ENCODE data around the gene SMIM9. TPM values are rescaled to one million over a fixed set of nuclear protein-coding genes. Genes with fewer than 3 reads are reported as not detected.

Gene SMIM9
- total RNA-seq, 2 donors from 2014 or later: not detected

DNA sequence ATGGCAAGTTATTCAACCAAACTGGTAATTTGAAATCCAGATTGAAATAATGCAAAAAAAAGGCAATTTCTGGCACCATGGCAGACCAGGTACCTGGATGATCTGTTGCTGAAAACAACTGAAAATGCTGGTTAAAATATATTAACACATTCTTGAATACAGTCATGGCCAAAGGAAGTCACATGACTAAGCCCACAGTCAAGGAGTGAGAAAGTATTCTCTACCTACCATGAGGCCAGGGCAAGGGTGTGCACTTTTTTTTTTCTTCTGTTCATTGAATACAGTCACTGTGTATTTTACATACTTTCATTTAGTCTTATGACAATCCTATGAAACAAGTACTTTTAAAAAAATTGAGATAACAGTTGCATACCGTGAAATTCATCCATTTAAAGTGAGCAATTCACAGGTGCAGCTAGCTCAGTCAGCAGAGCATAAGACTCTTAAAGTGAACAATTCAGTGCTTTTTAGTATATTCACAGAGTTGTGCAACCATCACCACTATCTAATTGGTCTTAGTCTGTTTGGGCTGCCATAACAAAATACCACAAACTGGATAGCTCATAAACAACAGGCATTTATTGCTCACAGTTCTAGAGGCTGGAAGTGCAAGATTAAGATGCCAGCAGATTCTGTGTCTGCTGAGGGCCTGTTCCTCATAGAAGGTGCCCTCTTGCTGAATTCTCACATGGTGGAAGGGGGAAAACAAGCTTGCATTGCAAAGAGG, 24.4 kb downstream of the SMIM9 start:
- Mint-ChIP-seq H3K36me3 (ENCODE audit: low read depth) (no peaks in the 10 kb centered on the region), H3K4me3 (no peak overlapping the region)
- peaks cover 11% of the 10 kb centered on the region for H3K9me3 ChIP-seq (ENCODE audit: control insufficient read depth, low read length)

DNA sequence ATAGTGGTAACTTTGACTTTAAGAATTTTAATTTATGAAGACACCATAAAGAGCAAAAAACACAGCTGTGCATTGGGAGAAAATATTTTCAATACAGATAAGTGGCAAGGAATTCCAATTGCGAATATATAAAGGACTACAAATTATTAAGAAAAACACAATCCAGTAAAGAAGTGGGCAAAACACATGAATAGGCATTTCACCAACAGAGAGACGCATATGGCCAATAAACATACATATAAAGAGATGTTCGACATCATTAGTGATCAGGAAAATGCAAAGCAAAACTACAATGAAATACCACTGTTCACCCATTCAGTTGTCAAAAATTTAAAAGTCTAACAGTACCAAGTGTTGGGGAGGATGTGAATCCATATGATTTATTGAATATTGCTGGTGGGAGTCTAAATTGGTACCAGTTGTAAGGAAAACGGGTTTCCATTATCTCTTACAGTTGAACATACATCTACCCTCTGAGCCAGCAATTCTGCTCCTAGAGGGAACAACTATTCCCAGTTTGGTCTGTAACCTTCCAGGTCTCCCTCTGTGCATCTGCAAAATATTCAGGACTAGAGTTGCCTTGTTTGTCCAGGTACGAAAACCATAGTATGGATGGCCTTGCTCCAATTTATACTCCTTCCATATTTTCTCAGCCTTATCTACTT, 27.5 kb downstream of the SMIM9 start:
- H3K27me3 Mint-ChIP-seq (ENCODE audit: insufficient read depth): peaks cover 16% of the 10 kb centered on the region

More for the DNA sequence above, 24.4 kb downstream of the SMIM9 start:
- Histone ChIP-seq H3K9ac (ENCODE audit: extremely low read depth, low read length, poor library complexity, severe bottlenecking) (no peak overlapping the region), H3K27me3 (ENCODE audit: control insufficient read depth, insufficient read depth, low read length, poor library complexity, severe bottlenecking) (no peaks in the 10 kb centered on the region), H3K36me3 (ENCODE audit: control insufficient read depth, insufficient read depth, low read length) (no peaks in the 10 kb centered on the region), H3K4me3 (ENCODE audit: low read length) (no peak overlapping the region), H3K27ac (ENCODE audit: low read depth, low read length) (no peak overlapping the region), H3K4me1 (ENCODE audit: control insufficient read depth, insufficient read depth, low read length) (no peaks in the 10 kb centered on the region)
- H3K27me3 Mint-ChIP-seq (ENCODE audit: insufficient read depth): no peaks in the 10 kb centered on the region
- H3K4me1 Mint-ChIP-seq: peaks cover 5% of the 10 kb centered on the region
- H3K9me3 Mint-ChIP-seq: peaks cover 49% of the 10 kb centered on the region
- TF ChIP-seq, protein P1, sequence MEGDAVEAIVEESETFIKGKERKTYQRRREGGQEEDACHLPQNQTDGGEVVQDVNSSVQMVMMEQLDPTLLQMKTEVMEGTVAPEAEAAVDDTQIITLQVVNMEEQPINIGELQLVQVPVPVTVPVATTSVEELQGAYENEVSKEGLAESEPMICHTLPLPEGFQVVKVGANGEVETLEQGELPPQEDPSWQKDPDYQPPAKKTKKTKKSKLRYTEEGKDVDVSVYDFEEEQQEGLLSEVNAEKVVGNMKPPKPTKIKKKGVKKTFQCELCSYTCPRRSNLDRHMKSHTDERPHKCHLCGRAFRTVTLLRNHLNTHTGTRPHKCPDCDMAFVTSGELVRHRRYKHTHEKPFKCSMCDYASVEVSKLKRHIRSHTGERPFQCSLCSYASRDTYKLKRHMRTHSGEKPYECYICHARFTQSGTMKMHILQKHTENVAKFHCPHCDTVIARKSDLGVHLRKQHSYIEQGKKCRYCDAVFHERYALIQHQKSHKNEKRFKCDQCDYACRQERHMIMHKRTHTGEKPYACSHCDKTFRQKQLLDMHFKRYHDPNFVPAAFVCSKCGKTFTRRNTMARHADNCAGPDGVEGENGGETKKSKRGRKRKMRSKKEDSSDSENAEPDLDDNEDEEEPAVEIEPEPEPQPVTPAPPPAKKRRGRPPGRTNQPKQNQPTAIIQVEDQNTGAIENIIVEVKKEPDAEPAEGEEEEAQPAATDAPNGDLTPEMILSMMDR (conservative IDR thresholded peaks at IDR 0.05): no peak
- H3K27ac Mint-ChIP-seq: no peak overlapping the region
- 100% methylated on average over 1 of the region's 1 CpG; no CpG with 5 or more reads in 1 of the 2 experiments for WGBS, 2 experiments (ENCODE audit: insufficient coverage in 1 of 2, insufficient read length in 1 of 2)
- DNase-seq: no peak

DNA sequence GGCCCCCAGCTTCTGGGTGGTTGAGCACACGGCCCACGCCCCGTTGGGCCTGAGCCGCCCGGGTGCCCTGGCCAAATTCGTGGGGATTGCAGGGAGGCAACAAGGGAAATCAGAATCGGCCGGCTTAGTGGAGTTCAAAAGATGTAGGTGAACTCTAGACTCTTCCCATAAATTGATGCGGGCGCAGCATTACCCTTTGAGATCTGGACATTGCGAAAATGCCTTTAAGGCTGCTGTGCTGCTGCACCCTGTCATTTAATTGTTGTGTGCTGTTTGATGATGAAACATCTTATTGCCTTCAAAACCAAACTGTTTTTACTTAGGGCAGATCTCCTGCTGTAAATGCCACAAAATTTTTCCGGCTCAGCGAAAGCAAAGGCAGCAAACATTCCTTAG, 28.8 kb downstream of the SMIM9 start:
- Histone ChIP-seq H3K4me1 (ENCODE audit: control insufficient read depth, insufficient read depth, low read length) (peaks cover 3% of the 10 kb centered on the region), H3K27me3 (ENCODE audit: control insufficient read depth, insufficient read depth, low read length, poor library complexity, severe bottlenecking) (no peaks in the 10 kb centered on the region), H3K9me3 (ENCODE audit: control insufficient read depth, low read length) (peaks cover 11% of the 10 kb centered on the region), H3K9ac (ENCODE audit: extremely low read depth, low read length, poor library complexity, severe bottlenecking) (no peak overlapping the region), H3K4me3 (ENCODE audit: low read length) (peak overlapping the region; percentile 82), H3K36me3 (ENCODE audit: control insufficient read depth, insufficient read depth, low read length) (no peaks in the 10 kb centered on the region), H3K27ac (ENCODE audit: low read depth, low read length) (no peak overlapping the region)
- no peak for DNase-seq
- 24 to 46% methylated on average over 2 to 13 of the region's 13 CpGs for WGBS, 2 experiments (ENCODE audit: insufficient coverage in 1 of 2, insufficient read length in 1 of 2)
- Mint-ChIP-seq H3K9me3 (peaks cover 54% of the 10 kb centered on the region), H3K4me3 (peak overlapping the region; percentile 63), H3K36me3 (ENCODE audit: low read depth) (no peaks in the 10 kb centered on the region), H3K27me3 (ENCODE audit: insufficient read depth) (peaks cover 17% of the 10 kb centered on the region), H3K27ac (no peak overlapping the region), H3K4me1 (peaks cover 18% of the 10 kb centered on the region)
- TF ChIP-seq, protein P1 (conservative IDR thresholded peaks at IDR 0.05): no peak

More for the DNA sequence above, 27.5 kb downstream of the SMIM9 start:
- no peak overlapping the region for H3K4me3 ChIP-seq (ENCODE audit: low read length)
- H3K4me1 Mint-ChIP-seq: peaks cover 14% of the 10 kb centered on the region
- H3K36me3 Mint-ChIP-seq (ENCODE audit: low read depth): no peaks in the 10 kb centered on the region
- WGBS, 2 experiments (ENCODE audit: insufficient coverage in 1 of 2, insufficient read length in 1 of 2): 95 to 96% methylated on average over 2 to 4 of the region's 5 CpGs
- no peak for DNase-seq
- peaks cover 60% of the 10 kb centered on the region for H3K9me3 Mint-ChIP-seq
- no peaks in the 10 kb centered on the region for H3K36me3 ChIP-seq (ENCODE audit: control insufficient read depth, insufficient read depth, low read length)
- no peak overlapping the region for H3K9ac ChIP-seq (ENCODE audit: extremely low read depth, low read length, poor library complexity, severe bottlenecking)
- H3K27me3 ChIP-seq (ENCODE audit: control insufficient read depth, insufficient read depth, low read length, poor library complexity, severe bottlenecking): no peaks in the 10 kb centered on the region
- no peak overlapping the region for H3K4me3 Mint-ChIP-seq
- TF ChIP-seq, protein P1 (conservative IDR thresholded peaks at IDR 0.05): no peak
- H3K27ac Mint-ChIP-seq: no peak overlapping the region
- no peaks in the 10 kb centered on the region for H3K4me1 ChIP-seq (ENCODE audit: control insufficient read depth, insufficient read depth, low read length)
- peaks cover 11% of the 10 kb centered on the region for H3K9me3 ChIP-seq (ENCODE audit: control insufficient read depth, low read length)
- no peak overlapping the region for H3K27ac ChIP-seq (ENCODE audit: low read depth, low read length)
